GM23248 (cell line): ENCODE data around the gene CCNE1.

ENCODE experiments used
- EZH2 ChIP-seq: fragments of 200-600 bp; sonication (generic); IDR thresholded peaks from 2 replicates; pipeline ENCODE4 v1.6.1; 2018; ENCODE audit warnings: antibody characterized with exemption, mild to moderate bottlenecking; ENCODE audit not compliant: insufficient read depth, poor library complexity, severe bottlenecking
- EZH2phosphoT487 ChIP-seq: fragments of 200-600 bp; sonication (generic); IDR thresholded peaks from 2 replicates; pipeline ENCODE4 v1.6.1; 2018; ENCODE audit warnings: antibody characterized with exemption, moderate library complexity, mild to moderate bottlenecking, low read depth; ENCODE audit not compliant: insufficient read depth

GRCh38 chr19:29773141-29773540, 38.6 kb upstream of the CCNE1 start:
- TF ChIP-seq EZH2: no peak
- no peak for TF ChIP-seq EZH2phosphoT487
